H1 (cell line): ENCODE measurements around the gene ARSB. TPM values are rescaled to one million over a fixed set of nuclear protein-coding genes. Genes with fewer than 3 reads are reported as not detected.

Experiments used
- CTCF ChIA-PET: fragments of 300-600 bp; sonication (Branson Sonifier 250); formaldehyde crosslinking; loops from one replicate; lab custom pipeline; 2021; ENCODE audit not compliant: partially characterized antibody; lab: Charles Lee
- POLR2A ChIA-PET: fragments of 300-600 bp; sonication (Branson Sonifier 250); formaldehyde crosslinking; loops from one replicate; lab custom pipeline; 2021; ENCODE audit warnings: inconsistent platforms; ENCODE audit not compliant: partially characterized antibody; lab: Charles Lee
- DNase-seq, 2 experiments: peaks; one replicate each; pipeline versions ENCODE4 v3.0.0 to v3.0.0-alpha.2; 2010 to 2022; ENCODE audit warnings: low spot score in 2 of 2, low read depth in 1 of 2, mixed read lengths in 1 of 2
- FAIRE-seq: peaks from 2 replicates; lab custom pipeline; 2011; peaks lifted over from hg19 to GRCh38; lab: Jason Lieb, UNC
- H2AFZ ChIP-seq: 2 replicates; pipeline ENCODE4 v1.8.1; 2012; ENCODE audit warnings: low read length, inconsistent platforms
- H2AK5ac ChIP-seq: 2 replicates; pipeline ENCODE4 v1.6.1; 2013; ENCODE audit warnings: low read depth, low read length
- H2BK120ac ChIP-seq: replicated peaks from 2 replicates; pipeline ENCODE3; 2013; ENCODE audit warnings: low read depth, low read length, inconsistent platforms
- H2BK12ac ChIP-seq: 2 replicates; pipeline ENCODE4 v1.6.1; 2013; ENCODE audit warnings: low read depth, low read length
- H2BK15ac ChIP-seq: 2 replicates; pipeline ENCODE4 v1.6.1; 2013; ENCODE audit warnings: low read length
- H2BK20ac ChIP-seq: 2 replicates; pipeline ENCODE4 v1.6.1; 2013; ENCODE audit warnings: low read length
- H2BK5ac ChIP-seq: 2 replicates; pipeline ENCODE4 v1.6.1; 2013; ENCODE audit warnings: low read depth, low read length
- H3K14ac ChIP-seq: 2 replicates; pipeline ENCODE4 v1.6.1; 2013; ENCODE audit warnings: inconsistent platforms; ENCODE audit not compliant: insufficient read length
- H3K18ac ChIP-seq: 2 replicates; pipeline ENCODE4 v1.6.1; 2013; ENCODE audit warnings: low read length; ENCODE audit errors: extremely low read depth
- H3K23ac ChIP-seq: 2 replicates; pipeline ENCODE4 v1.6.1; 2013; ENCODE audit warnings: inconsistent platforms; ENCODE audit not compliant: insufficient read length
- H3K23me2 ChIP-seq: 2 replicates; pipeline ENCODE4 v1.6.1; 2013; ENCODE audit warnings: low read depth, low read length
- H3K27ac ChIP-seq: 2 replicates; pipeline ENCODE4 v1.6.1; 2011; ENCODE audit warnings: low read depth, low read length, inconsistent platforms
- H3K27me3 ChIP-seq, 4 experiments: replicated peaks in 1 of 4; 1 replicate in 1 of 4; 2 replicates in 3 of 4; pipeline versions ENCODE4 v1.6.1 to v1.8.1; 2011 to 2013; ENCODE audit warnings: low read length in 3 of 4, mild to moderate bottlenecking in 3 of 4, inconsistent platforms in 2 of 4, mixed read lengths in 2 of 4, moderate library complexity in 1 of 4; ENCODE audit not compliant: control insufficient read depth in 3 of 4, insufficient read depth in 3 of 4; ENCODE audit errors: extremely low read depth in 1 of 4
- H3K36me3 ChIP-seq, 4 experiments: 2 replicates each; pipeline versions ENCODE4 v1.6.1 to v1.8.1; 2011 to 2013; ENCODE audit warnings: mild to moderate bottlenecking in 4 of 4, low read length in 3 of 4, moderate library complexity in 2 of 4, control low read depth in 1 of 4, inconsistent platforms in 1 of 4; ENCODE audit not compliant: insufficient read depth in 4 of 4, control insufficient read depth in 2 of 4
- H3K4ac ChIP-seq: replicated peaks from 2 replicates; pipeline ENCODE3; 2013; ENCODE audit warnings: low read length, low read depth, mixed read lengths, inconsistent platforms; ENCODE audit not compliant: insufficient read length
- H3K4me1 ChIP-seq, 4 experiments: replicated peaks in 1 of 4; 1 replicate in 1 of 4; 2 replicates in 3 of 4; pipeline versions ENCODE4 v1.6.1 to v1.8.1; 2011 to 2013; ENCODE audit warnings: low read length in 3 of 4, inconsistent platforms in 2 of 4, mixed read lengths in 1 of 4; ENCODE audit not compliant: insufficient read depth in 4 of 4, control insufficient read depth in 3 of 4
- H3K4me2 ChIP-seq, 2 experiments: 2 replicates each; pipeline versions ENCODE4 v1.6.1 to v1.8.1; 2011 to 2013; ENCODE audit warnings: low read depth in 2 of 2, low read length in 2 of 2, control low read depth in 1 of 2, inconsistent platforms in 1 of 2, mild to moderate bottlenecking in 1 of 2; ENCODE audit not compliant: insufficient read depth in 1 of 2
- H3K4me3 ChIP-seq, 4 experiments: fragments of 200-600, 300-600 bp in 1 of 4; sonication (generic), shearing (Covaris generic), sonication (Bioruptor Twin) in 1 of 4; 2 replicates each; pipeline versions ENCODE4 v1.5.1 to v1.8.1; 2011 to 2016; ENCODE audit warnings: low read length in 4 of 4, low read depth in 3 of 4, control low read depth in 2 of 4, inconsistent platforms in 2 of 4, mild to moderate bottlenecking in 2 of 4, mixed read lengths in 1 of 4, moderate library complexity in 1 of 4; ENCODE audit not compliant: insufficient read depth in 2 of 4; ENCODE audit errors: extremely low read depth in 1 of 4
- H3K56ac ChIP-seq: replicated peaks from 2 replicates; pipeline ENCODE3; 2013; ENCODE audit warnings: low read depth, mild to moderate bottlenecking, mixed read lengths, low read length, inconsistent platforms; ENCODE audit not compliant: insufficient read length
- H3K79me1 ChIP-seq: 2 replicates; pipeline ENCODE4 v1.6.1; 2013; ENCODE audit warnings: low read depth, low read length, control low read depth
- H3K79me2 ChIP-seq, 2 experiments: 2 replicates each; pipeline versions ENCODE4 v1.6.1 to v1.8.1; 2012 to 2013; ENCODE audit warnings: low read length in 2 of 2, mild to moderate bottlenecking in 2 of 2, inconsistent platforms in 1 of 2; ENCODE audit not compliant: insufficient read depth in 2 of 2, control insufficient read depth in 1 of 2
- H3K9ac ChIP-seq, 4 experiments: replicated peaks in 1 of 4; 1 replicate in 1 of 4; 2 replicates in 3 of 4; pipeline versions ENCODE4 v1.6.1 to v1.8.1; 2011 to 2013; ENCODE audit warnings: low read depth in 3 of 4, low read length in 3 of 4, control low read depth in 2 of 4, mild to moderate bottlenecking in 2 of 4, moderate library complexity in 2 of 4, inconsistent platforms in 1 of 4; ENCODE audit errors: extremely low read depth in 1 of 4
- H3K9me3 ChIP-seq, 2 experiments: 2 replicates each; pipeline versions ENCODE4 v1.6.1 to v1.8.1; 2012 to 2013; ENCODE audit warnings: mild to moderate bottlenecking in 2 of 2, moderate library complexity in 2 of 2, control low read depth in 1 of 2, inconsistent platforms in 1 of 2, low read depth in 1 of 2, low read length in 1 of 2, mixed read lengths in 1 of 2; ENCODE audit not compliant: insufficient read depth in 2 of 2
- H4K20me1 ChIP-seq, 2 experiments: replicated peaks in 1 of 2; 2 replicates each; pipeline versions ENCODE3 to v1.8.1; 2011 to 2013; ENCODE audit warnings: inconsistent platforms in 2 of 2, low read length in 2 of 2, mild to moderate bottlenecking in 1 of 2; ENCODE audit not compliant: insufficient read depth in 2 of 2, control insufficient read depth in 1 of 2
- H4K5ac ChIP-seq: 2 replicates; pipeline ENCODE4 v1.6.1; 2013; ENCODE audit warnings: low read length, low read depth, mixed read lengths, inconsistent platforms; ENCODE audit not compliant: insufficient read length
- H4K8ac ChIP-seq: 2 replicates; pipeline ENCODE4 v1.8.0; 2013; ENCODE audit warnings: mild to moderate bottlenecking, moderate library complexity, low read length, inconsistent platforms; ENCODE audit not compliant: insufficient read depth; ENCODE audit errors: extremely low read depth
- H4K91ac ChIP-seq: replicated peaks from 2 replicates; pipeline ENCODE3; 2013; ENCODE audit warnings: low read length, mixed read lengths, inconsistent platforms; ENCODE audit not compliant: insufficient read length
- BCL11A ChIP-seq, 2 experiments: IDR thresholded peaks; one replicate each; pipeline ENCODE4 v1.6.1; 2011; ENCODE audit warnings: low read depth in 2 of 2, low read length in 2 of 2, mild to moderate bottlenecking in 2 of 2
- CBX8 ChIP-seq: fragments of 300-800, 300-1000 bp; sonication (generic); IDR thresholded peaks from 2 replicates; pipeline ENCODE4 v1.7.1; 2016; ENCODE audit warnings: low read depth, low read length, borderline replicate concordance
- EGR1 ChIP-seq: IDR thresholded peaks from 2 replicates; pipeline ENCODE4 v1.6.1; 2011; ENCODE audit warnings: low read depth, low read length, borderline replicate concordance
- EP300 ChIP-seq, 2 experiments: IDR thresholded peaks; 1 replicate in 1 of 2; 2 replicates in 1 of 2; pipeline ENCODE4 v1.6.1; 2011 to 2012; ENCODE audit warnings: low read depth in 2 of 2, low read length in 2 of 2, mild to moderate bottlenecking in 2 of 2, borderline replicate concordance in 1 of 2, inconsistent platforms in 1 of 2, moderate library complexity in 1 of 2
- GTF2F1 ChIP-seq: IDR thresholded peaks from 2 replicates; pipeline ENCODE4 v1.6.1; 2012; ENCODE audit warnings: low read depth, low read length, improper control_type of control experiment, borderline replicate concordance
- SP1 ChIP-seq: IDR thresholded peaks from 2 replicates; pipeline ENCODE4 v1.6.1; 2011; ENCODE audit warnings: low read depth, low read length
- TAF1 ChIP-seq: IDR thresholded peaks from 2 replicates; pipeline ENCODE4 v1.6.1; 2011; ENCODE audit warnings: mild to moderate bottlenecking, low read depth, low read length
- ZNF274 ChIP-seq: IDR thresholded peaks from 2 replicates; pipeline ENCODE4 v1.7.0; 2012; ENCODE audit warnings: low read length, borderline replicate concordance; ENCODE audit errors: extremely low read depth
- polyA plus RNA-seq, 7 experiments: library from polyadenylated mRNA; depleted of rRNA in 3 of 7; stranded (reverse) in 5 of 7; unstranded in 2 of 7; fragments of >200 nt in 5 of 7; fragments of 200-250 nt in 2 of 7; gene quantifications; 1 replicate in 5 of 7; 2 replicates in 1 of 7; 4 replicates in 1 of 7; pipeline versions ENCODE4 v1.2.1 to v1.2.3, GENCODE V29; 2011 to 2013; ENCODE audit warnings: missing spikeins in 2 of 7, mixed read lengths in 2 of 7
- total RNA-seq: library from RNA; stranded (reverse); fragmentation: NEBNext Ultra II Directional; extraction: Animal tissue kit (Norgen Biotek cat#: 25700); gene quantifications from 2 replicates; pipeline ENCODE4 v1.2.1, GENCODE V29; 2021

The ARSB gene
- total and polyA plus RNA-seq, 2 of the 8 experiments (the other 6 are each of a cell fraction or from before 2014, with no cell fraction given): 6.4 to 13.9 TPM

- Histone ChIP-seq H3K79me1 (no peaks in the 10 kb centered on the region), H2BK12ac (no peak overlapping the region), H3K14ac (no peak overlapping the region), H3K4me1 (peaks cover 0 to 9% (median 7%) of the 10 kb centered on the region in 4 experiments; a peak in 4 of 7 replicates), H3K9ac (no peak overlapping the region), H3K18ac (no peak overlapping the region), H3K4ac (no peak overlapping the region), H4K5ac (no peak overlapping the region), H3K36me3 (no peaks in the 10 kb centered on the region; a peak in 1 of 8 replicates), H2AFZ (no peak overlapping the region), H3K9me3 (no peaks in the 10 kb centered on the region), H3K27ac (no peak overlapping the region), H3K79me2 (0 out of 4 replicates have a peak, but pooled peaks cover 0 to 6% of the 10 kb centered on the region in 2 experiments), H3K4me2 (no peak overlapping the region), H2AK5ac (no peak overlapping the region), H2BK5ac (no peak overlapping the region), H4K91ac (no peak overlapping the region), H3K23me2 (0 out of 2 replicates have a peak, but pooled peaks cover 6% of the 10 kb centered on the region), H4K8ac (no peak overlapping the region), H3K56ac (no peak overlapping the region), H2BK120ac (no peak overlapping the region), H3K4me3 (no peak overlapping the region), H3K27me3 (no peaks in the 10 kb centered on the region), H3K23ac (no peak overlapping the region), H2BK20ac (no peak overlapping the region), H4K20me1 (no peaks in the 10 kb centered on the region), H2BK15ac (no peak overlapping the region)
- no peak for TF ChIP-seq GTF2F1
- TF ChIP-seq SP1: no peak
- TF ChIP-seq EGR1: no peak
- no peak for TF ChIP-seq CBX8
- no peak for TF ChIP-seq BCL11A (IDR thresholded peaks at IDR 0.05; ENCODE audit: low read depth in 2 of 2, low read length in 2 of 2)
- TF ChIP-seq TAF1: no peak
- TF ChIP-seq ZNF274: no peak
- TF ChIP-seq EP300 (IDR thresholded peaks at IDR 0.05; ENCODE audit: borderline replicate concordance in 1 of 2, low read depth in 2 of 2, low read length in 2 of 2): no peak
- no peak for FAIRE-seq
- ChIA-PET CTCF (interaction anchor here (1.0 to 1.5 kb wide), 2 partner anchors 9 to 74 kb away, joined by 4 read pairs; no protein-coding TSS in a partner anchor), POLR2A (interaction anchor here (0.6 kb wide), 1 partner anchor 13 kb away, joined by 3 read pairs; no protein-coding TSS in a partner anchor)
- no peak for DNase-seq
These were observed 5.2 kb downstream of the ARSB start for GRCh38 chr5:78979909-78980308.
